GM19328 (cell line): Measurements from ENCODE around the gene NME9.
"Not testable (repeated sequence)": the region's sequence is repeated elsewhere in the genome, so short reads cannot be mapped to it uniquely, and the experiment has no call there.

Source experiments
- ATAC-seq: cut with Tn5 transposase; IDR thresholded peaks from one replicate; pipeline ENCODE4 v1.9.1; 2021; ENCODE audit warnings: mild to moderate bottlenecking, moderate library complexity; ENCODE audit not compliant: unreplicated experiment

Gene NME9

GRCh38 chr3:138329127-138329983 lies at the start of gene NME9:
Gene NME9, minus strand, starts transcription at chr3:138329851. Its CDS starts 516 bp downstream, at chr3:138329335.
- ATAC-seq: peak; percentile 46

GRCh38 chr3:138378990-138379389 lies 49.3 kb upstream of the NME9 start:
- no peak for ATAC-seq

- ATAC-seq: no peak
Measured at GRCh38 chr3:138378331-138378730, 48.7 kb upstream of the NME9 start.

GRCh38 chr3:138377804-138378203 lies 48.2 kb upstream of the NME9 start:
- no peak for ATAC-seq

- ATAC-seq: not testable (repeated sequence)
Measured at GRCh38 chr3:138377212-138377611, 47.6 kb upstream of the NME9 start.

- no peak for ATAC-seq
Measured at GRCh38 chr3:138376663-138377062, 47.0 kb upstream of the NME9 start.

GRCh38 chr3:138375447-138375846 lies 45.8 kb upstream of the NME9 start:
- ATAC-seq: no peak

- no peak for ATAC-seq
Measured at GRCh38 chr3:138374573-138375134, 45.0 kb upstream of the NME9 start.

GRCh38 chr3:138373736-138374094 lies 44.1 kb upstream of the NME9 start:
- no peak for ATAC-seq

GRCh38 chr3:138373087-138373735 lies 43.6 kb upstream of the NME9 start:
- ATAC-seq: no peak

GRCh38 chr3:138371070-138371965 lies 41.7 kb upstream of the NME9 start:
- ATAC-seq: peak; percentile 99

- no peak for ATAC-seq
Measured at GRCh38 chr3:138370321-138370720, 40.7 kb upstream of the NME9 start.

GRCh38 chr3:138369151-138369900 lies 39.7 kb upstream of the NME9 start:
- no peak for ATAC-seq

GRCh38 chr3:138367911-138368310 lies 38.3 kb upstream of the NME9 start:
- ATAC-seq: no peak

- ATAC-seq: no peak
Measured at GRCh38 chr3:138367326-138367850, 37.7 kb upstream of the NME9 start.

- ATAC-seq: no peak
Measured at GRCh38 chr3:138366006-138366759, 36.5 kb upstream of the NME9 start.

- no peak for ATAC-seq
Measured at GRCh38 chr3:138365253-138365555, 35.6 kb upstream of the NME9 start.

GRCh38 chr3:138364356-138365252 lies 35.0 kb upstream of the NME9 start:
- ATAC-seq: no peak
